ENCODE results near the gene PATJ.

DNA sequence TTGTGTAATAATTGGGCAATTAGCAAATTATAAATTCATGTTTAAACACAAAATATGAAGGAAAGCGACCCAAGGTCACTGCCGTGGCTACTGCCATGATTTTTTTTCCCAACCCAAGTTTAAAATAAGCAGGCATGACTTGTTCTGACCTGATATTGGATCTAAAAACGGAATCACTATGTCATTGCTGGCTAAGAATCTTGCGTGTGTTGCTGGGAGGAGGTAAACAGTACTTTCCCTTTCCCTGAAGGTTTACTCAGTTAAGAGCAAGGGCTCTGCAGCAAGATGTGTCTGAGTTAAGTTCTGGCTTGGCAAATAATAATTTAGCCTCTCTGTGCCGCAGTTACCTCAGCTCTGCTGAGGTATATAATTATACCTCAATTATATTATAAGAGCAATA, 326.7 kb downstream of the PATJ start:
- TF ChIP-seq CTCF (IDR thresholded peaks at IDR 0.05) = no peak
- no peak for TF ChIP-seq ATF2 (CRISPR knock-in tag; IDR thresholded peaks at IDR 0.05; ENCODE audit: borderline replicate concordance, low read depth)
- no peak for TF ChIP-seq JUN (CRISPR knock-in tag; IDR thresholded peaks at IDR 0.05)
- no peak for TF ChIP-seq FOXK1 (CRISPR knock-in tag; IDR thresholded peaks at IDR 0.05)
- no peak for TF ChIP-seq TEAD1 (CRISPR knock-in tag; IDR thresholded peaks at IDR 0.05)
- no peak for TF ChIP-seq ELF4 (CRISPR knock-in tag; IDR thresholded peaks at IDR 0.05; ENCODE audit: low read depth)
- TF ChIP-seq IRF1 (CRISPR knock-in tag; IDR thresholded peaks at IDR 0.05) = no peak
- no peak for TF ChIP-seq FOXP1 (CRISPR knock-in tag; IDR thresholded peaks at IDR 0.05; ENCODE audit: borderline replicate concordance)
- TF ChIP-seq TEAD4 (CRISPR knock-in tag; IDR thresholded peaks at IDR 0.05) = no peak
- TF ChIP-seq NR3C1 (CRISPR knock-in tag; conservative IDR thresholded peaks at IDR 0.05; ENCODE audit: low read depth) = no peak

All from WTC11 (cell line).